ENCODE data around the gene FYN.
"Not testable (repeated sequence)": the region's sequence is repeated elsewhere in the genome, so short reads cannot be mapped to it uniquely, and the experiment has no call there.

FYN gene

DNA sequence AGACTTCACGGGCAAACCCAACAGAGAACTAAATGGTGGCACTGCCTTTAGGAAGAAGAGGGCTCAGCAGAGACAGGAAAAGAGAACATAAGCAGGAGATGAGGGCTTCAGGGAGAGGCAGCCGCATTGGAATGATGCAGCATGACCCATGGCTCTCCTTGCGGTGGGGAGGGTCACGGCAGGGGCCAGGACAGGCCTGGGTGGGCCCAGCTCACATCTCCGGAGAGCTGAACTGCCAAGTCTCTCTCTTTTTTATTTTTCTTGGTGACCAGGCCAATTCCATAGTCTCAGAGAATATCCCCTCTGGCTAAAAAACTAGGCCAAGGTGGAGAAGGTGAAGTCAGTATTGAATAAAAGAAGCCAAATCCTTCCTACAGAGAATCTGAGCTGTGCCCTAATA, 190.1 kb downstream of the FYN start:
- FAIRE-seq (no peak), DNase-seq (ENCODE audit: insufficient read length, low spot score) (no peak)
- no peak for TF ChIP-seq POU2F2 (IDR thresholded peaks at IDR 0.05; ENCODE audit: low read depth, low read length)
- no peak for TF ChIP-seq TAF1 (IDR thresholded peaks at IDR 0.05; ENCODE audit: low read depth, low read length)
- TF ChIP-seq PAX5 (IDR thresholded peaks at IDR 0.05; ENCODE audit: insufficient read depth, low read length, severe bottlenecking) = no peak
- no peak for TF ChIP-seq SPI1 (IDR thresholded peaks at IDR 0.05; ENCODE audit: low read depth, low read length)
- TF ChIP-seq POLR2AphosphoS5 (IDR thresholded peaks at IDR 0.05; ENCODE audit: low read depth, low read length) = no peak
- no peak for TF ChIP-seq POLR2A (IDR thresholded peaks at IDR 0.05; ENCODE audit: low read depth, low read length)

DNA sequence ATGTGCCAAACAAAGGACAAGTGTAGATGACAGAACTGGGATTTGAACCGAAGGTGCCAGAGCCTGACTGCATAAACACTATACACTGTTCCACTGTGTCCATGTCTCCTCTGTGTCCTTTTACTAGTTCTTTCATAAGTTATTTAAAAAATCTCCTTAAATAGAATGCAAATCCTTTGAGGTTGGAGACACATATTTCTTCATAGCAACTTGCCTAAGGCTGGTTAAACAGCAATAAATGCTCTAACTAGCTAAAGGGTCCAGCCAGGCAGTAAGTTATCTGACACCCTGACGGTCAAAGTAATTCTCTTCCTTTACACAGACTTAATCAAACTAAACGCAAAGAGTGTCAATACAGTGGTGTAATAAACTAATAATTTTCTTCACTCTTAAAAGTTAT, 191.4 kb downstream of the FYN start:
- TF ChIP-seq POLR2A (IDR thresholded peaks at IDR 0.05; ENCODE audit: low read depth, low read length) = no peak
- no peak for TF ChIP-seq POU2F2 (IDR thresholded peaks at IDR 0.05; ENCODE audit: low read depth, low read length)
- TF ChIP-seq TAF1 (IDR thresholded peaks at IDR 0.05; ENCODE audit: low read depth, low read length) = no peak
- no peak for TF ChIP-seq POLR2AphosphoS5 (IDR thresholded peaks at IDR 0.05; ENCODE audit: low read depth, low read length)
- TF ChIP-seq SPI1 (IDR thresholded peaks at IDR 0.05; ENCODE audit: low read depth, low read length) = no peak
- no peak for TF ChIP-seq PAX5 (IDR thresholded peaks at IDR 0.05; ENCODE audit: insufficient read depth, low read length, severe bottlenecking)
- DNase-seq (ENCODE audit: insufficient read length, low spot score) (no peak), FAIRE-seq (no peak)

DNA sequence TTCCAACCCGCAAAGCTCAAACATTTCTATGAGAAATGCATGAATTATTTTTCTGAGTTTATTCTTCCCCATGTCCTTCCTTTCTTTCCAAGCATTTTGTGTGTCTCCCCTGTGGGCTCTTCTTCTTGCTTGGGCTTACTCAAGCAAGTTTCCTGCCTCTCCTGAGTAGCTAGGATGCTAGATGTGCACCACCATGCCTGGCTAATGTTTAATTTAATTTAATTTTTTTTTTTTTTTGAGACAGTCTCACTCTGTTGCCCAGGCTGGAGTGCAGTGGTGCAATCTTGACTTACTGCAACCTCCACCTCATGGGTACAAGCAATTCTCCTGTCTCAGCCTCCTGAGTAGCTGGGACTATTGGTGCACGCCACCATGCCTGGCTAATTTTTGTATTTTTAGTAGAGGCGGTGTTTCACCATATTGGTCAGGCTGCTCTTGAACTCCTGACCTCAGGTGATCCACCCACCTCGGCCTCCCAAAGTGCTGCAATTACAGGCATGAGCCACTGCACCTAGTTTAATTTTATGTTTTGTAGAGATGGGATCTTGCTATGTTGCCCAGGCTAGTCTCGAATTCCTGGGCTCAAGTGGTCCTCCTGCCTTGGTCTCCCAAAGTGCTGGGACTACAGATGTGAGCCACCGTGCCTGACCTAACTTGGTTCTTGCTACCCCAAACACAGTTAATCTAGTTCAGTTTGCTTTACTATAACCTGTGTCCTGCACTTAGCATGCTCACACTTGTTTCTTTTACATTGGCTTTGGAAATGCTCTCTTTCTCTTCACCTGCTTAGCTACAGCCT, 192.2 kb downstream of the FYN start:
- not testable (repeated sequence) for DNase-seq (ENCODE audit: insufficient read length, low spot score); FAIRE-seq

GRCh38 chr6:111680015-111680712, 193.1 kb downstream of the FYN start:
- DNase-seq (ENCODE audit: insufficient read length, low spot score) (no peak), FAIRE-seq (no peak)
- TF ChIP-seq POLR2A (IDR thresholded peaks at IDR 0.05; ENCODE audit: low read depth, low read length) = no peak
- no peak for TF ChIP-seq TAF1 (IDR thresholded peaks at IDR 0.05; ENCODE audit: low read depth, low read length)
- TF ChIP-seq PAX5 (IDR thresholded peaks at IDR 0.05; ENCODE audit: insufficient read depth, low read length, severe bottlenecking) = no peak
- no peak for TF ChIP-seq POU2F2 (IDR thresholded peaks at IDR 0.05; ENCODE audit: low read depth, low read length)
- TF ChIP-seq SPI1 (IDR thresholded peaks at IDR 0.05; ENCODE audit: low read depth, low read length) = no peak
- no peak for TF ChIP-seq POLR2AphosphoS5 (IDR thresholded peaks at IDR 0.05; ENCODE audit: low read depth, low read length)

GRCh38 chr6:111679126-111679858, 194.0 kb downstream of the FYN start:
- FAIRE-seq = no peak
- TF ChIP-seq PAX5 (IDR thresholded peaks at IDR 0.05; ENCODE audit: insufficient read depth, low read length, severe bottlenecking) (no peak), POLR2AphosphoS5 (IDR thresholded peaks at IDR 0.05; ENCODE audit: low read depth, low read length) (no peak), POLR2A (IDR thresholded peaks at IDR 0.05; ENCODE audit: low read depth, low read length) (no peak), TAF1 (IDR thresholded peaks at IDR 0.05; ENCODE audit: low read depth, low read length) (no peak), SPI1 (IDR thresholded peaks at IDR 0.05; ENCODE audit: low read depth, low read length) (no peak), POU2F2 (IDR thresholded peaks at IDR 0.05; ENCODE audit: low read depth, low read length) (no peak)
- DNase-seq (ENCODE audit: insufficient read length, low spot score) = no peak

DNA sequence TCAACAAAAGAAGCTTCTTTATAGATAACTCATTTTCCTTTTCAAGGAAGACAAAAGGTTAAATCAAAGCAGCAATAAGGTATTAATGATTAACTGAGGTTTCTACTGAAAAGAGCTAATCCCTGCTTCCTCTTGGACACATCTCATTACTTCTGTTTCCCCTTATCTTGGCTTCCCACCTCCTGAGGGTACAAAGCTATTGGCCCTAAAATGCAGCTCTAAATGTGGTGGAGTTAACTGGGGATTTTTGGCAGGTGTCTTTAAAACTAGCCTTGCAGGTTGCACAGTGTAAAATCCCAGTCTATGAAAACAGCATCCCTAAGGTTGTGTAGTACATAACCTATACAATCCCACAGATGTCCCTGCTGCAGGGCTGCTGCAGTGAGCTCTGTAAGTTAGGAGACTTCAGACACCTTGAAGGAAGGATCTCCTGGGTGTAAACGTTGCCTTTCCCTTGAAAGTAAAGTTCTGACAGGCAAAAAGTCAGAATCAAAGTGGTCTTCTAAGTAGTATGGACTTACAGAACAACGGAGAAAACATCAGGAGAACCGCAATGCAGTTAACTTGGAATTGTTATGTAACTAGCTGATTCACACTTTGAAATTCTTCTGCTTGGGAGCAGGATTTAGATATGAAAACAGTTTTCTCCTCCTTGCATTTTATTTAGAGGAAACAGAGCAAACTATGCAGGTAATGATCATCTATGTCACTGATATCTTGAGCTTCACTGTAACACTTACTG, 195.8 kb downstream of the FYN start:
- DNase-seq (ENCODE audit: insufficient read length, low spot score) (no peak), FAIRE-seq (no peak)

DNA sequence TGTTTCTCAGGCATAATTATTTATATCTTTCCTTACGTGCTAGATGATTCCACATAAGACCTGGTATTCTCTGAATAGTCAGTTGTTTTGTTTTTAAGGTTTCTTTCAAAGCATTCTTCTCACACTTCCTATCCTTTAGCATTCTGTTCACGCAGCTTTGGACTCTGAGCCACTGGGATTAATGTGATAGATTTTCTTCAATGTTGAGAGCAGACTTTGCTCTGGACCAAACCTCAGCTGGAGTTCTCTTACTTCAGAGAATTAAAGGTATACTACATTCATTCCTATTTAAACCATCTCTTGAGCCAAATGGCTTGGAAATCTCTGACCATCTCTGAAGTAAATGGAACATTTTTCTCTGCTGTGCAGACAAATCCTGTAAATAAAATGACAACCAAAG, 196.9 kb downstream of the FYN start:
- no peak for TF ChIP-seq PAX5 (IDR thresholded peaks at IDR 0.05; ENCODE audit: insufficient read depth, low read length, severe bottlenecking)
- no peak for TF ChIP-seq TAF1 (IDR thresholded peaks at IDR 0.05; ENCODE audit: low read depth, low read length)
- no peak for TF ChIP-seq POLR2A (IDR thresholded peaks at IDR 0.05; ENCODE audit: low read depth, low read length)
- TF ChIP-seq POLR2AphosphoS5 (IDR thresholded peaks at IDR 0.05; ENCODE audit: low read depth, low read length) = no peak
- no peak for TF ChIP-seq POU2F2 (IDR thresholded peaks at IDR 0.05; ENCODE audit: low read depth, low read length)
- no peak for TF ChIP-seq SPI1 (IDR thresholded peaks at IDR 0.05; ENCODE audit: low read depth, low read length)
- no peak for DNase-seq (ENCODE audit: insufficient read length, low spot score)
- no peak for FAIRE-seq

More for the DNA sequence above, 195.8 kb downstream of the FYN start:
- TF ChIP-seq PAX5 (IDR thresholded peaks at IDR 0.05; ENCODE audit: insufficient read depth, low read length, severe bottlenecking) (no peak), SPI1 (IDR thresholded peaks at IDR 0.05; ENCODE audit: low read depth, low read length) (no peak), TAF1 (IDR thresholded peaks at IDR 0.05; ENCODE audit: low read depth, low read length) (no peak), POU2F2 (IDR thresholded peaks at IDR 0.05; ENCODE audit: low read depth, low read length) (no peak), POLR2A (IDR thresholded peaks at IDR 0.05; ENCODE audit: low read depth, low read length) (no peak), POLR2AphosphoS5 (IDR thresholded peaks at IDR 0.05; ENCODE audit: low read depth, low read length) (no peak)

- no peak for DNase-seq (ENCODE audit: insufficient read length, low spot score)
- no peak for FAIRE-seq
- TF ChIP-seq POLR2A (IDR thresholded peaks at IDR 0.05; ENCODE audit: low read depth, low read length) (no peak), SPI1 (IDR thresholded peaks at IDR 0.05; ENCODE audit: low read depth, low read length) (no peak), TAF1 (IDR thresholded peaks at IDR 0.05; ENCODE audit: low read depth, low read length) (no peak), PAX5 (IDR thresholded peaks at IDR 0.05; ENCODE audit: insufficient read depth, low read length, severe bottlenecking) (no peak), POLR2AphosphoS5 (IDR thresholded peaks at IDR 0.05; ENCODE audit: low read depth, low read length) (no peak), POU2F2 (IDR thresholded peaks at IDR 0.05; ENCODE audit: low read depth, low read length) (no peak)
Measured at GRCh38 chr6:111674883-111675282, 198.4 kb downstream of the FYN start.

DNA sequence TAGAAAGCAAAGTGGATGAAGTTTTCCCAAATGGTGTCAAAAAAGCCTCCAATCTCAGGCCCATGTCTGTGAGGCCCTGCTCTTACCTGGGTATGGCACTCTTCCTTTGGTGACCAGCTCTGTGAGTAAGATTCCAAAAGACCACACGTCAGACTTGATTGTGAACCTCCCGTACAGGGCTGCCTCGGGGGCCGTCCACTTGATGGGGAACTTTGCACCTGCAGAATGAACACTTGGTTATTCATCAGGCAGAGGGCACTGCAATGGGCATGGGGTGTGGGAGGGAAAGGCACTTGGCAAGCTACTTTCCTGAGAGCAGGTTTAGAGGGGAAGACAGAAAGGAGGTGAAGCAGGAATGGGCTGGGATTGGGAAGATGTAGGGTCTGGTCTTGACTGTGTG, 198.8 kb downstream of the FYN start:
- TF ChIP-seq SPI1 (IDR thresholded peaks at IDR 0.05; ENCODE audit: low read depth, low read length) = no peak
- TF ChIP-seq POU2F2 (IDR thresholded peaks at IDR 0.05; ENCODE audit: low read depth, low read length) = no peak
- TF ChIP-seq POLR2A (IDR thresholded peaks at IDR 0.05; ENCODE audit: low read depth, low read length) = no peak
- DNase-seq (ENCODE audit: insufficient read length, low spot score) (no peak), FAIRE-seq (no peak)

Measured in GM12891 (cell line).